ENCODE measurements around the gene ADAMTSL1.

The ADAMTSL1 gene

DNA sequence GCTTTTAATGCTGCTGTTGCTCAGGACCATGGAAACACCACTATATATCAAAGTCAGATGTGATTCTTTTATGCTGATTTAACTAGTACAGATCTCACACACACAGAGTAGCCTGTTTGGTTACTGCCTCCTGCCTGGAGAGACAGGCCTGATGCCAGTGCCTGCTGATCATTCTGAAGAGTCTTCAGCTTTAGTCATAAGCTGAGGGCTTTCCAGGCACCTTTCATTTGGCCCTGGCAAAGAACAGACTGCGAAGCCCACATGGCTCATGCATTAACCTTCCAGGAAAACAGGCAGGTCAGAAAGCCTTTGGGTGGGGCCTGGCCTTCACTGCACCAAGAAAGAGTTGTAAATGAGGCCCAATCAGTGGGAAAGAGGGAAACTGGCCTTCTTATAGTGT is 414.3 kb downstream of the ADAMTSL1 start:
- in situ Hi-C loops (cut with MboI; ENCODE audit: low sequenced_read_pairs) = no loop called here

DNA sequence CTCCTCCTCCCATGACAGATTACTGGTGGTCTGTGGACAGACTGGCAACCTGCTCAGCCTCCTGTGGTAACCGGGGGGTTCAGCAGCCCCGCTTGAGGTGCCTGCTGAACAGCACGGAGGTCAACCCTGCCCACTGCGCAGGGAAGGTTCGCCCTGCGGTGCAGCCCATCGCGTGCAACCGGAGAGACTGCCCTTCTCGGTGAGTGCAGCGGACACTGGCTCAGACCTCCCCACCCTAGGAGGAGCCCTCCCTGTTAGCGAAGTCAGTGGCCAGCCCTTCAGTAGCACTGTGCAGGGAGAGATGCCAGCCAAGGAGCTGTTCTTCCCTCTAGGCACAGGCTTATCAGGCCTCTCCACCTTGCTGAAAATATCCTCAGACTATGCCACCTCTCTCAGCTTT is 415.6 kb downstream of the ADAMTSL1 start:
- in situ Hi-C loops (cut with MboI; ENCODE audit: low sequenced_read_pairs) = no loop called here

DNA sequence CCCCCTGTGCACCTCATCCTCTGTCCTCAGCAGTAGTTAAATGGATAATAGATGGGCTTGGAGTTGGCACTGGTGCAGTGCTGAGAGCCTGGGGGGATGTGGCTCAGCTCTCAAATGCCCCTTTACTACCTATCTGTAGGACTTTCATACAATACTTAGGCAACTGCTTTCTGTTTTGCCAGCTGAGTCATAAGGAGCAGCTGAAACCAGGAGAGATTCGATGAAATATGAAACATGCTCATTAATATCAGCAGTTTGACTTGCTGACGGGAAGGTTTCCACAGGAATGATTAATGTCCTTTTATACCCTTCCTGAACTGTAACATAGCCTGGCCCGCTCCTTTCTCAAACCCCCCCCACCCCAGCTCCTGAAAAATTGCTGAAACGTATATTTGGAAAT is 416.4 kb downstream of the ADAMTSL1 start:
- in situ Hi-C loops (cut with MboI; ENCODE audit: low sequenced_read_pairs) = no loop called here

DNA sequence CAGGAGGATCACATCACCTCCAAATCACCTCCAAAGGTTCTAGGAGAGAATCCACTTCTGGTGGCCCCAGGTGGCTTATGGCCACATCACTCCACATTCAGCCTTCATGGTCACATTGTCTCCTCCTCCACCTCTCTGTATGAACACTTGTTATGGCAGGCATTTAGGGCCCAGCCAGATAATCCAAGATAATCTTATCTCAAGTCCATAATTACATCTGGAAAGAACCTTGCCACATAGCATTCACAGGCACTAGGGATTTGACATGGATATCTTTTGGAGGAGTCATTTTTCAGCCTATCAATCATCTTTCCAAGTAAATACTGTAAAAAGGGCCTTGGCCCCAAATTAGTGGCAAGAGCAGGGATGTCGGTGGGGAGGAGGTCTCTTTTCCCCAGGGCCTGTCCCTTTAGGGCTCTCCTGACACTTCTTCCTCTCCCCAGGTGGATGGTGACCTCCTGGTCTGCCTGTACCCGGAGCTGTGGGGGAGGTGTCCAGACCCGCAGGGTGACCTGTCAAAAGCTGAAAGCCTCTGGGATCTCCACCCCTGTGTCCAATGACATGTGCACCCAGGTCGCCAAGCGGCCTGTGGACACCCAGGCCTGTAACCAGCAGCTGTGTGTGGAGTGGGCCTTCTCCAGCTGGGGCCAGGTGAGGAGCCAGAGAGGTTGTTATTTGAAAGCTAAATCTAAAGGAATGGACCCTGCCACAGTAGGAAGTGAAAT is 418.2 kb downstream of the ADAMTSL1 start:
- in situ Hi-C loops (cut with MboI; ENCODE audit: low sequenced_read_pairs) = no loop called here

DNA sequence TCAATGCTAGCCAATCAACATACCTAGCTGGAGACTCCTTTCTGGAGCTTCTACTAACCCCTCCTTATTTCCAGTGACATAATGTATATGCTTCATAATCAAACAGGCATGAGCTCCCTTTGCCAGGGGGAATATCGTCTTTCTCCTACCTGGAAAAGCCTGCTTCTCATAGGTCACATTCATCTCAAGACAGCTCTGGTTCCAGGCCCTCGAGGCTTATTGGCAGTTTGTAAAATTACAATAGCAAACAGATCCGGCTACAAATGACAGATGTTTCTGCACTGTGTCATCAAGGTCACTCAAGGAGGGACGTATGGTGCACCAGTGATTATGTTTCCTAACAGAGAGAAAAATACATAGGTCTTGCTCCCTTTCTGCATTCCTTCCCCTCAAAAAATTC is 419.1 kb downstream of the ADAMTSL1 start:
- in situ Hi-C loops (cut with MboI; ENCODE audit: low sequenced_read_pairs) = no loop called here

DNA sequence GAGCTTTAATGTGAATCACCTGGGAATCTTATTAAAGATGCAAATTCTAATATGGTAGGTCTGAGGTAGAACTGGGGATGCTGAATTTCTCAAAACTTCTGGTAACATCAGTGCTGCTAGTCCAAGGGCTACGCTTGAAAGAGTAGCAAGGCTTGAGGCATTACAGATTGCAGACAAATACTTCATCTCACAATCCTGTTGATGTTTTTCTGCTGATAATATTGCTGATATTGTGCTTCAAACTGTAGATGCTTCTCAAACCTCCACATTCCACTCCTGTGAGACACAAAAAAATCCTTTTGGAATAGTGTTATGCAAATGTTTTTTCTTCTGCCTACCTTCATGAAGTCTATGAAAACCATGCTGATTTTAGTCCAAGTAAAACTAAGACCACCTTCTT is 419.5 kb downstream of the ADAMTSL1 start:
- in situ Hi-C loops (cut with MboI; ENCODE audit: low sequenced_read_pairs) = no loop called here

DNA sequence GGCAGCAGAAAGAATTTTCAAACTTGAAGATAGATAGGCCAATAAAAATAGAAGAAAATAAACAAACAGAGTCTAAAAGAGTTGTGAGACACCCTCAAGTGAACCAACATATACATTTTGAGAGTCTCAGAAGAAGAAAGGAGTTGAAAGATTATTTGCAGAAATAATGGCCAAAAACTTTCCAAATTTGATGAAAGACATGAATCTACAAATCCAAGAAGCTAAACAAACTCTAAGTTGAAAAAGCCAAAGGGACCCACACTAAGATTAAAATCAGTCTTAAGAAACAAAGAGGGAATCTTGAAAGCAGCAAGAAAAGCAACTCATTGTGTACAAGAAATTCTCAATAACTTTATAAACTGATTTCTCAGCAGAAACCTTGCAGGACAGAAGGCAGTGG is 422.1 kb downstream of the ADAMTSL1 start:
- in situ Hi-C loops (cut with MboI; ENCODE audit: low sequenced_read_pairs) = no loop called here

DNA sequence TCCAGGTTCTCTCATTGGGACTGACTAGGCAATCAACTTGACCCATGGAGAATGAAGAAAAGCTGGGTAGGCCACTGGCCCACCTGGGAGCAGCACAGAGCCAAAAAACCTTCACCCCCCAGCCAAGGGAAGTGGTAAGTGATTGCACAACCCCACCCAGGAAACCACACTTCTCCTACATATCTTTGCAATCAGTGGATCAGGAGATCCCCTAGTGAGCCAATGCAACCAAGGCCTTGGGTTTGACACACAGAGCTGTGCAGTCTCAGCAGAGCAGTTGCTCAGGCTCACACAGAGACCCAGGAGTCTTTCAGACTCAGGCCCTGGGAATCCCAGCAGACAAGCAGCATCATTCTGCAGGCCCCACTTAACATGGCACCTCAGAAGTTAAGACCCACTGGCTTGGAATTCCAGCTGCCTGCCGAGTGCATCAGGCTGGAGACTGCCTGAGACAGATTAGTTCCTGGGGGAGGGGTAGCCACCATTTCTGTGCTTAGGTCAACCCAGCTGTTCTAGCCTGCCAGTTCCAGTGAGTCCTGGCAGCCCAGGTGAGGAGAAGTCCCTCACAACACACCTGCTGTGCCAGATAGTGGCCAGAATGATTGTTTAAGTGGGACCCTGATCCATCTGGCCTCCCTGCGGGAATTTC is 422.7 kb downstream of the ADAMTSL1 start:
- in situ Hi-C loops (cut with MboI; ENCODE audit: low sequenced_read_pairs) = no loop called here

DNA sequence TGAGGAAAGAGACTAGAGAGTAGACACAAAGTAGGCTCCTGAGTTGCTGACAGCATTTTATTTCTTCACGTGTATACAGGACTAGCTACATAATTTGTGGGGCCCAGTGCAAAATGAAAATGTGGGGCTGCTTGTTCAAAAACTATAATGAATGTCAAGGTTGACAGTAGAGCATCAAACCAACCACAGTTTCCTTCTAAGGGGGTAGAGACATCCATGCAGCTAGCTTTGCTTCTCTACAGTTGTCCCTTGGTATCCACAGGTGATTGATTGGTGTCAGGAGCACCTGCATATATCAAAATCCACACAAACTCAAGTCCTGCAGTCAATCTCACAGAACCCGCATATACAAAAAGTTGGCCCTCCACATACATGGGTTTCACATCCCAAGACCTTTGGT is 429.5 kb downstream of the ADAMTSL1 start:
- in situ Hi-C loops (cut with MboI; ENCODE audit: low sequenced_read_pairs) = no loop called here

DNA sequence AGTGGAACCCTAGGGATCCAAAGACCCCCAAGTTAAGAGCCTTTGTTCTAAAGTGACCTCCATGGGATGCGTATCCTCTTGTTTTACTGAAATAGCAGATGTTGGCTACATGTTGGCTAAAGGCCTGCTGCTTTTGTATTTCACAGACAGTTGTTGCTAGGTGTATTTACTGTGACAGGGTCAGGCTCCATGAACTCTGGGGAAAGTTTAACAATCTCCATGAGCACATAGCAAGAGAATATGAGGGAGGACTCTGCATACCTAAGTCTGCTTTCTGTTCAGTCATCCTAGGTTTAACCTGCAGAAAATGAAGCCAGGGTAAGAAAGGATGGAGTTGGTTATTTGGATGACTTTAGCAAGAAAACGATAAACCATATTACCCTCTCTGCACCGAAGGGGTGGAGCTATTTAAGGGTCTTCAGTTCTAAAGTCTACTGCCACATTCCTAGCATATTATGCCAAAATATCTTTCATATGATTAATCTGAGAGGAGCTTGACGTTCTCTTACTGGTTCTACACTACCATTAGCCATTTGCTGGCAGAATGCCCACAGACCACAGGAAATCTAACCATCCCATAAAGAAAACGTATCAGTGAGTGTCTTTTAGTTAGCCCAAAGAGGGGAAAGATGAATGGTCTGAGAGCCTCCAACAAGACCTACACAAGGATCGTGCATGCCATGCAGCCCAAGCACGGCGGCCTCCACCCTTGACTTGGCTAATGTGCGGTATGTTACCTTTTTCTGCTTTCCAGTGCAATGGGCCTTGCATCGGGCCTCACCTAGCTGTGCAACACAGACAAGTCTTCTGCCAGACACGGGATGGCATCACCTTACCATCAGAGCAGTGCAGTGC is 431.3 kb downstream of the ADAMTSL1 start:
- in situ Hi-C loops (cut with MboI; ENCODE audit: low sequenced_read_pairs) = no loop called here

DNA sequence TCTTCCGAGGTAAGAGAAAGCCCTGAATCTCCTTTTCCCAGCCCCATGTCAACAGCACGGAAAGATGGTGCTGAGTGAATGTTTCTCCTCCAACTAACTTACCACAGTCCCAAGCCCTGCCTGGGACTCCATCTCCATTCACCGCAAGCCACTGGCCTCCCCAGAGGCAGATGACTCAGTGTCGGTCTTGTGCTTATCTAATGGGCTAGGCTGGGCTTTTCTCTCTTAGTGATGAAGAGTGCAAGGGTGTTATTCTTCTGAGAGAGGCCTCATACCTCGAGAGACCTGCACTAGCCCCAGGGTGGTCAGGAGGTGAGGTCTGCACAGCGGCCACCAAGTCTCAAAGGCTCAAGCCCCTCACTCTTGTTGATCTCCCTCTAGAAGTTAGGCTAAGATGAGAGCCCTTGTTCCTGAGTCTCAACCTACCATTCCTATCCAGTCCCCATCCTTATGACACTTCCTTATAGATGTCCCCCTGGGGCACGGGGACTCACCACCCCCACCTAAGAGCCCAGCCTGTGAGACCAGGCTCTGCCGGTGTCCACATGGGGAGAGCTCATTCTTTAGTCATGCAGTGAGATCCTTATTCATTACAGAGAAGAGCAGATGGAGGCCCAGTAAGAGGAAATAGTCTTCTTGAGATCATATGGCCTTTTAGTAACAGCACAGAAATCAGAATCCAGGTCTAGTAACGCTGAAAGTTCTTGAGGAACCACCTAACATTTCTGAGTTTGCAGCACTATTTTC is 432.1 kb downstream of the ADAMTSL1 start:
- in situ Hi-C loops (cut with MboI; ENCODE audit: low sequenced_read_pairs) = no loop called here

DNA sequence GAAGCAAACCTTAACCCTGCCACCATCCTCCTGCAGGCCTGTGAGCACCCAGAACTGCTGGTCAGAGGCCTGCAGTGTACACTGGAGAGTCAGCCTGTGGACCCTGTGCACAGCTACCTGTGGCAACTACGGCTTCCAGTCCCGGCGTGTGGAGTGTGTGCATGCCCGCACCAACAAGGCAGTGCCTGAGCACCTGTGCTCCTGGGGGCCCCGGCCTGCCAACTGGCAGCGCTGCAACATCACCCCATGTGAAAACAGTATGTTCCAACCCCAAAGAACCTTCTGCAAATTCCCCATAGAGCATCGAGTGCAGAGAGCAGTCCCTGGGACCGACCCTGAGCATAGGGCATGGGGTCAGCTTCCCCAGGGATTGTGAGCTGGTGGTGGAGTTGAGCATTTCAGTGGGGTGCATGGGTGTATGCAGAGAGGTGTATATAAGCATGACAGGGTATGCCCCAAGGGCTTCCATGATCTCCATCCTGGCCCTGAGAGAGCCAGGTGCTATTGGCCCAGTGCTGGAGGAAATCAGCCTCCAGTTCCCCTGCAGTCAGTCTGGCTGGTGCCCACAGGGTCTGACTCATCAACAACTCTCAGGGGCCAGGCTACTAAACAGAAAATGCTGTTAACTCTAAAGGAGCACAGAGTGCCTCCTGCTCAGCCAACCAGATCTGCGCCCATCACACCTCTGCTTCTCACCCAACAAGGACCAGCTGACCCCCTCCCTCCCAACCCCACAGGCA is 432.9 kb downstream of the ADAMTSL1 start:
- in situ Hi-C loops (cut with MboI; ENCODE audit: low sequenced_read_pairs) = no loop called here

DNA sequence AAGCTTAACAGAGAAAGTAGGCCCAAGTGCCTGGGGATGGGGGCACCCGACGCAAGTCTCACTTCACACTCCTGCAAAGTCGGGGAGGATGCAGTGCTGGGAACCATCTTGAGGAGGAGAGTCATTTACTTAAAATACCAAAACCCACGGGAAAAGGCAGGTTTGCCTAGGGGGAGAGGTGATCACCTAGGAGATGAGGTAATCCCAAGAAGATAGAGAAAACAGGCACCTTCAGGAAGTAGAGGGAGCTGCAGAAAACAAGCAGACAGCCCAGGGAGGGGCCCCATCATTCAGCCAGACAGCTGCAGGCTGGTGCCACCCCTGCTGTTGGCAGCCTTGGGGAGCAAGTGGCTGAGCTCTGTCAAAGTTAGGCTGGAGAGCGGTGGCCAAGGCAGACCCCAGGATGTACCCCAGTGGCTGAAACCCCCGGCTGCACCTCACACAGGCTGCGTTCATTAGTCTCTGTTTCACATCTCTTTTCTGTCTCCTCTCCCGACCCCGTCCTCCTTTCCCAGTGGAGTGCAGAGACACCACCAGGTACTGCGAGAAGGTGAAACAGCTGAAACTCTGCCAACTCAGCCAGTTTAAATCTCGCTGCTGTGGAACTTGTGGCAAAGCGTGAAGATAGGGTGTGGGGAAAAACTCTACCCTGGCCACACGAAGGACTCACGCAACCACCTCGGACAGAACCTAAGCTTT is 434.1 kb downstream of the ADAMTSL1 start:
- in situ Hi-C loops (cut with MboI; ENCODE audit: low sequenced_read_pairs) = no loop called here

DNA sequence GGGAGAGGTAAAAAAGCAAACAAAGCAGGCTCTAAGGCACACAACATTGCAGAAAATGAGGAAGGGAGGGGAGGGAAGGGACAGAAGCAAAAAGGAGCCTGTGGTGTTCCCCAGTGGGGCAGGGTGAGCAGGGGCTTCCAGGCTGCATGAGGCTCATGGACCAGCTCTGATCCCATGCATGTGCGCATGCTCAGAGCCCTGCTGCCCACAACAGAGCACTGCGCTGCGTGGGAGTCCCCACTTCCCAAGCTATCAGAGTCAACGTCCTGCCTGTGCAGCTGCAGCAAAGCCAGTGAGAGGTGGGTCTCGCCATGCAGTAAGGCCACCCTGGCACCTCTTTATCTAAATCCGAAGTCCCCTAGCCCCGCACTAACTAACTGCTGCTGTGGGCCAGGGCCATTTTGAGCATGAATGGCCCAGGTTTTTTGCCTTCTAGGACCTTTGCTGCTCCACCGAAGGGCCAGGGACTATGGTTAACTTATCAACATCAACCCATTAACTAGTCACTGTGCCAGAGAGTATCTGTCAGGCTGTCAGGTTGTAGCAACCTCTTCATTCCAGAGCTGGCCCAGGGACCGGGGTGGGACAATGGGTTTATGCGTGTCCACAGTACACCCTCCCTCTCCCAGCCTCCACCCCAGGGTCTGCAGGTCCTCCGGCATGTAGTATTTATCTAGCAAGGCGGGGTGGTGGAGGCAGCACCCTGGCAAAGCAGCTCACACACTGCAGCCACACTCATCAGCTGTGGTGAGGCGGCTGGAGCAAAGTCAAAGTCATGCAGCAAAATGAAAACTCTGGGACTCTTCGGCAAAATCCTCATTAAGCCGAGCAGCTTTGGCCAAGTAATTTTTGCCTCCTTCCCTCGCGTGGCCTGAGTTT is 435.4 kb downstream of the ADAMTSL1 start:
- in situ Hi-C loops (cut with MboI; ENCODE audit: low sequenced_read_pairs) = no loop called here

DNA sequence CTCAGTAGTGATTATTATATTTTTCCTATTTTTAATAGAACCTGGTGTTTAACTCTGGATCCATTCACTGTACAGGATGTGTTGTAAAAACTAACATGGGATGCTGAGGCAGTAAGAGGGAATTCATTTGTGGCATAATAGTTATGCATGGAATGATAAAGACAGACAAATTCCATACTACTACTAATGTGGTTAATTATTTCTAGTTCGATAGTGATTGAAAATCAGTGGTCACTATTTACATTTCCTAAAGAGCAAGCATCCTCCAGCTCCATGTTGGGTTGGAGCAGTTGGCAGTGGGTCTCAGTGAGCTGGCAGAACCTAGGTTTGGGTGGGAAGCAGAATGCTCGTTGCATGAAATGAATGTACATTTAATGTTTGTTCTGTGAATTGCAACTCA is 436.5 kb downstream of the ADAMTSL1 start:
- in situ Hi-C loops (cut with MboI; ENCODE audit: low sequenced_read_pairs) = no loop called here

DNA sequence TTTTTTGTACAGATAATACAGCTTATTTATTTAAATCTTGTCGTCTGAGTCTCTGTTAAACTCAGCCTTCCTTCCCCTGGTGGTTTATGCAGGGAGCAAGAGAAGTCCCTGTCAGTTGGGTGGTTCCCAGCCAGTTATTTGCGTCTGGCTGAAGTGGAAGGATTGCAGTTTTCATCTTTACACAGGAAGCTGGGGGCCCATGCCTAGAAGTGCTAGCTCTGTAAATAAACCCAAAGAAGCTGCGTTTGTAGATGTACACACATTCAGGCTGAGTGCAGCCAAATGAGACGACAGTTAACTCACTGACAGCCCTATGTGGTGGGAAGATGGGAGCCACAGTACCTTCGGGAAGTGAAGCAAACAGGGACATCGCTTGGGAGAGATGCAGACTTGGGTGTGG is 437.0 kb downstream of the ADAMTSL1 start:
- in situ Hi-C loops (cut with MboI; ENCODE audit: low sequenced_read_pairs) = no loop called here

DNA sequence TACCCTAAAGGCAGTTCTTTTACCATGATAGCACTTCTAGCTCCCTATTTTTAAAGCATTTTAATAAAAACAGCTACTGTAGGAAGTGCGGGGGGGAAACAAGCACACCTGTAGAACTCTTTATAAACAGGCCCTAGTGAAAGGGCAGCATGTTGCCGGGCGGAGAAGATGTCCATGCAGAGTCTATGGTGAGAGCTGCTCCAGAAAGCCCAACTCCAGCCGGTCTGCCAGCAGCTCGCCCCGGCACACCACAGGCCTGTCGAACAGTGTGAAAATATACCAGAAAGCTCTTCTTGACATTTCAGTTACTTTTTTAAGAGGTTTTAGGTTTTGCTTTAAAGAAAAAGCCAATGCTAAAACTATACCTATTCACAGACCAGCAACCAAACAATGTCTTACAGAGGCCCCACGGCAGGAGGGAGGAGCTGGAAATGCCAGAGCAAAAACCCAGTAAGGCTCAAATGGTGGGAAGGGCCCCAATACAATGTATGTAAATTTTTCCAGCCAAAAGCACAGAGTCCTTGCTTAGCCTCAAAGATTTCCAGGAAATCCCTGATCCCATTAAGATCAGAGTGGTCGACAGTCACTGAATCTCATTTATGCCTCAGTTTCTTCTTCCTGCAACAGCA is 437.9 kb downstream of the ADAMTSL1 start:
- in situ Hi-C loops (cut with MboI; ENCODE audit: low sequenced_read_pairs) = no loop called here
